Heart right ventricle (tissue), 16 donors: Measurements from ENCODE around the gene ZDHHC11. TPM values are rescaled to one million over a fixed set of nuclear protein-coding genes. Genes with fewer than 3 reads are reported as not detected.
"Not testable (repeated sequence)": the region's sequence is repeated elsewhere in the genome, so short reads cannot be mapped to it uniquely, and the experiment has no call there.

ENCODE experiments used
- ATAC-seq, 8 donors: fragments of 200-7000 bp; cut with Tn5 transposase; one replicate each; pipeline ENCODE4 v1.9.1; 2020; ENCODE audit warnings: mild to moderate bottlenecking in 8 of 8, moderate library complexity in 8 of 8, moderate number of reproducible peaks in 1 of 8
- DNase-seq, 2 donors: peaks; one replicate each; pipeline ENCODE4 v3.0.0-alpha.2; 2020
- H3K27ac ChIP-seq, 10 donors: fragments of 200-600 bp; sonication (generic) in 2 of 10; one replicate each; pipeline versions ENCODE4 v1.5.0 to v1.8.0; 2020 to 2022; ENCODE audit warnings: mild to moderate bottlenecking in 3 of 10
- H3K27me3 ChIP-seq, 7 donors: fragments of 200-600 bp; one replicate each; pipeline ENCODE4 v1.8.0; 2021 to 2022; ENCODE audit warnings: mild to moderate bottlenecking in 2 of 7
- H3K36me3 ChIP-seq, 9 donors: fragments of 200-600 bp; sonication (generic) in 1 of 9; one replicate each; pipeline versions ENCODE4 v1.5.0 to v1.8.0; 2020 to 2022; ENCODE audit warnings: mild to moderate bottlenecking in 2 of 9
- H3K4me1 ChIP-seq, 9 donors: fragments of 200-600 bp; sonication (generic) in 1 of 9; one replicate each; pipeline versions ENCODE4 v1.5.0 to v1.8.0; 2020 to 2022; ENCODE audit warnings: mild to moderate bottlenecking in 4 of 9
- H3K4me3 ChIP-seq, 10 donors: fragments of 200-600 bp; sonication (generic) in 2 of 10; one replicate each; pipeline versions ENCODE4 v1.5.0 to v1.8.0; 2020 to 2022; ENCODE audit warnings: mild to moderate bottlenecking in 7 of 10, moderate library complexity in 2 of 10
- H3K9me3 ChIP-seq, 11 donors: fragments of 200-600 bp in 10 of 11; sonication (generic) in 2 of 11; one replicate each; pipeline versions ENCODE4 v1.5.0 to v1.8.0; 2013 to 2022; ENCODE audit warnings: mild to moderate bottlenecking in 2 of 11, control low read depth in 1 of 11, moderate library complexity in 1 of 11
- CTCF ChIP-seq, 9 donors: fragments of 200-600 bp; sonication (generic) in 2 of 9; IDR thresholded peaks; one replicate each; pipeline versions ENCODE4 v1.5.0 to v1.8.0; 2021 to 2022; ENCODE audit warnings: antibody characterized with exemption in 9 of 9, mild to moderate bottlenecking in 5 of 9, moderate library complexity in 1 of 9
- WGBS, 2 donors: extraction: QIAGEN DNeasy Blood & Tissue Kit; methylation state at CpG; one replicate each; pipeline ENCODE4 v1.1.7; 2013; ENCODE audit warnings: inconsistent platforms in 1 of 2; 5-methylcytosine and 5-hydroxymethylcytosine counted together
- intact Hi-C, 10 donors: fragments of 100-400 bp; cut with DNase I; formaldehyde crosslinking; loops; one replicate each; pipeline versions ENCODE4 v1.11.1 to v1.14.2; 2022
- polyA plus RNA-seq, 2 donors: library from polyadenylated mRNA; stranded (reverse); fragments of 200-250 nt; gene quantifications; one replicate each; pipeline ENCODE4 v1.2.3, GENCODE V29; 2013
- total RNA-seq, 10 donors: library from RNA; stranded (reverse); fragmentation: NEBNext Ultra II Directional in 3 of 10; extraction: Animal tissue kit (Norgen Biotek cat#: 25700) in 3 of 10; gene quantifications; one replicate each; pipeline versions ENCODE4 v1.2.1 to v1.2.4, GENCODE V29; 2021 to 2023
- donor health status: Arrhythmogenic right ventricular cardiomyopathy.
- donor health status: ischemic (EF 13 %, LVEDD 7.1; RV severe dilation, severe dysfunction).
- donor health status: healthy with polysubstance abuse.
- donor health status: DM: no; HTN: yes; CAD: no.
- donor health status: DM: no; HTN: no; CAD: no.
- donor health status: ischemic (EF 25% LVEDD 6.9; RV normal size, moderate dysfunction).
- donor health status: ischemic (EF 25% LVEDD 5.7; RV mildly dilated, moderate dysfunction).
- donor health status: healthy.
- donor health status: DM: yes; HTN: yes; CAD: no.
- donor health status: Ischemic cardiomyopathy.
- donor health status: ischemic (EF 35%, LVEDD 5.7; RV mildly dilated, moderate dysfunction).
- donor health status: nonischemic (EF 11% LVEDD 7.7; RV severe dilation, severe dysfunction).
- donor health status: DM: yes; HTN: yes; CAD: no.
- donor health status: PGD.
- donor health status: ischemic (EF 29% LVEDD 5.4; RV normal size, mild dysfunction).
- donor health status: nonischemic (EF 23%, LVEDD 6.1; RV moderate dilation, normal function).

ZDHHC11 gene
- total and polyA plus RNA-seq, 12 donors = 7.8 to 54.7 (median 21.1) TPM

GRCh38 chr5:757931-758697 is 92.7 kb downstream of the ZDHHC11 start:
- Histone ChIP-seq H3K27ac (peak overlapping the region in 9 of 10 donors; percentile 73 to 89 (median 83)), H3K36me3 (no peaks in the 10 kb centered on the region), H3K4me3 (peak overlapping the region in 7 of 10 donors; percentile 6 to 35 (median 25)), H3K27me3 (no peaks in the 10 kb centered on the region), H3K4me1 (peaks cover 23 to 55% (median 38%) of the 10 kb centered on the region in 9 donors), H3K9me3 (no peaks in the 10 kb centered on the region)
- intact Hi-C loops = loop anchor here in 8 of 10 donors (2.0 to 10.0 kb wide), 6 partner anchors 65 to 134 kb away; partner anchors contain the start of genes BRD9 (in 1 of the 8), TPPP (in 1 of the 8) and TRIP13 (in 1 of the 8)
- 38 to 41% methylated on average over 21 of the region's 21 CpGs for WGBS, 2 donors
- peak in 2 of 9 donors; percentile 17 to 19 for TF ChIP-seq CTCF (IDR thresholded peaks at IDR 0.05)
- ATAC-seq (peak; percentile 73 to 87 (median 80)), DNase-seq (peak; percentile 76 to 90)

- Histone ChIP-seq H3K9me3 (no peaks in the 10 kb centered on the region), H3K4me1 (peaks cover 23 to 52% (median 38%) of the 10 kb centered on the region in 9 donors), H3K4me3 (no peak overlapping the region), H3K27ac (peak overlapping the region in 9 of 10 donors; percentile 57 to 89 (median 83)), H3K27me3 (no peaks in the 10 kb centered on the region), H3K36me3 (no peaks in the 10 kb centered on the region)
- 49 to 59% methylated on average over 15 of the region's 15 CpGs for WGBS, 2 donors
- peak in 5 of 8 donors; percentile 0 to 12 (median 2) for ATAC-seq
- intact Hi-C loops = loop anchor here in 8 of 10 donors (5.0 to 10.0 kb wide), 5 partner anchors 85 to 135 kb away; partner anchors contain the start of genes BRD9 (in 1 of the 8) and TRIP13 (in 1 of the 8)
- no peak for TF ChIP-seq CTCF (IDR thresholded peaks at IDR 0.05)
- DNase-seq = no peak
Measured at GRCh38 chr5:757346-757930, 93.3 kb downstream of the ZDHHC11 start.

- Histone ChIP-seq H3K27ac (peak overlapping the region in 9 of 10 donors; percentile 57 to 89 (median 83)), H3K9me3 (no peaks in the 10 kb centered on the region), H3K4me3 (no peak overlapping the region), H3K27me3 (no peaks in the 10 kb centered on the region), H3K36me3 (no peaks in the 10 kb centered on the region), H3K4me1 (peaks cover 23 to 47% (median 38%) of the 10 kb centered on the region in 9 donors)
- peak; percentile 67 to 86 (median 70) for ATAC-seq
- WGBS, 2 donors = 15 to 29% methylated on average over 10 to 11 of the region's 11 CpGs
- peak; percentile 68 to 82 for DNase-seq
- TF ChIP-seq CTCF (IDR thresholded peaks at IDR 0.05) = no peak
- intact Hi-C loops = loop anchor here in 8 of 10 donors (5.0 to 10.0 kb wide), 5 partner anchors 85 to 135 kb away; partner anchors contain the start of genes BRD9 (in 1 of the 8) and TRIP13 (in 1 of the 8)
Measured at GRCh38 chr5:756865-757345, 93.9 kb downstream of the ZDHHC11 start.

GRCh38 chr5:756171-756570 is 94.6 kb downstream of the ZDHHC11 start:
- peaks cover 23 to 46% (median 38%) of the 10 kb centered on the region in 9 donors for H3K4me1 ChIP-seq
- ATAC-seq (peak in 5 of 8 donors; percentile 7 to 25 (median 13)), DNase-seq (peak in 1 of 2 donors; percentile 35)
- H3K36me3 ChIP-seq = no peaks in the 10 kb centered on the region
- H3K9me3 ChIP-seq = no peaks in the 10 kb centered on the region
- intact Hi-C loops = loop anchor here in 8 of 10 donors (5.0 to 10.0 kb wide), 5 partner anchors 84 to 136 kb away; partner anchors contain the start of genes BRD9 (in 1 of the 8) and TRIP13 (in 1 of the 8)
- peak overlapping the region in 7 of 10 donors; percentile 62 to 89 (median 83) for H3K27ac ChIP-seq
- TF ChIP-seq CTCF (IDR thresholded peaks at IDR 0.05) = no peak
- H3K4me3 ChIP-seq = no peak overlapping the region
- 74 to 81% methylated on average over 7 to 10 of the region's 10 CpGs for WGBS, 2 donors
- no peaks in the 10 kb centered on the region for H3K27me3 ChIP-seq

GRCh38 chr5:754143-754632 is 96.6 kb downstream of the ZDHHC11 start:
- not testable (repeated sequence) for H3K27ac ChIP-seq, ATAC-seq, H3K4me3 ChIP-seq, H3K27me3 ChIP-seq, DNase-seq, H3K36me3 ChIP-seq, H3K9me3 ChIP-seq
- intact Hi-C loops = loop anchor here in 4 of 10 donors (10.0 kb wide), 1 partner anchor 91 kb away; no protein-coding TSS in a partner anchor
- H3K4me1 ChIP-seq = peaks cover 19 to 32% (median 27%) of the 10 kb centered on the region in 9 donors
- WGBS, 2 donors = 61 to 66% methylated on average over 16 of the region's 16 CpGs

- not testable (repeated sequence) for H3K9me3 ChIP-seq, H3K27me3 ChIP-seq, ATAC-seq, H3K36me3 ChIP-seq, DNase-seq, H3K27ac ChIP-seq, H3K4me3 ChIP-seq
- WGBS, 2 donors = 78% methylated on average over 13 to 16 of the region's 19 CpGs
- peaks cover 16 to 27% (median 22%) of the 10 kb centered on the region in 9 donors for H3K4me1 ChIP-seq
- intact Hi-C loops = loop anchor here in 4 of 10 donors (10.0 kb wide), 1 partner anchor 91 kb away; no protein-coding TSS in a partner anchor
Measured at GRCh38 chr5:753567-754142, 97.1 kb downstream of the ZDHHC11 start.
